NT2/D1 (cell line): ENCODE data around the gene ZBTB8A.

Experiments used
- DNase-seq: peaks from one replicate; pipeline ENCODE4 v3.0.0-alpha.2; 2011; ENCODE audit warnings: low read depth, low spot score
- H3K27me3 ChIP-seq: 2 replicates; pipeline ENCODE4 v1.6.0; 2011; ENCODE audit warnings: mild to moderate bottlenecking; ENCODE audit not compliant: insufficient read length, insufficient read depth
- H3K36me3 ChIP-seq: 2 replicates; pipeline ENCODE4 v1.6.1; 2011; ENCODE audit warnings: mild to moderate bottlenecking, low read length, mixed read lengths; ENCODE audit not compliant: insufficient read depth, insufficient read length
- H3K4me1 ChIP-seq: 2 replicates; pipeline ENCODE4 v1.5.1; 2011; ENCODE audit not compliant: insufficient read depth, insufficient read length
- H3K4me3 ChIP-seq: 2 replicates; pipeline ENCODE4 v1.5.1; 2011; ENCODE audit warnings: low read depth; ENCODE audit not compliant: insufficient read length
- H3K9ac ChIP-seq: 2 replicates; pipeline ENCODE4 v1.6.0; 2011; ENCODE audit warnings: low read depth; ENCODE audit not compliant: insufficient read length
- H3K9me3 ChIP-seq: 2 replicates; pipeline ENCODE4 v1.5.1; 2011; ENCODE audit warnings: mild to moderate bottlenecking, low read length; ENCODE audit not compliant: insufficient read depth
- SUZ12 ChIP-seq: IDR thresholded peaks from 2 replicates; pipeline ENCODE4 v1.6.1; 2011; ENCODE audit not compliant: insufficient read length, insufficient read depth; ENCODE audit errors: extremely low read depth
- YY1 ChIP-seq: IDR thresholded peaks from 2 replicates; pipeline ENCODE4 v1.6.1; 2011; ENCODE audit not compliant: insufficient read length, insufficient read depth
- ZNF274 ChIP-seq: IDR thresholded peaks from 2 replicates; pipeline ENCODE4 v1.6.1; 2011; ENCODE audit warnings: mild to moderate bottlenecking, low read depth, low read length

Gene ZBTB8A

DNA sequence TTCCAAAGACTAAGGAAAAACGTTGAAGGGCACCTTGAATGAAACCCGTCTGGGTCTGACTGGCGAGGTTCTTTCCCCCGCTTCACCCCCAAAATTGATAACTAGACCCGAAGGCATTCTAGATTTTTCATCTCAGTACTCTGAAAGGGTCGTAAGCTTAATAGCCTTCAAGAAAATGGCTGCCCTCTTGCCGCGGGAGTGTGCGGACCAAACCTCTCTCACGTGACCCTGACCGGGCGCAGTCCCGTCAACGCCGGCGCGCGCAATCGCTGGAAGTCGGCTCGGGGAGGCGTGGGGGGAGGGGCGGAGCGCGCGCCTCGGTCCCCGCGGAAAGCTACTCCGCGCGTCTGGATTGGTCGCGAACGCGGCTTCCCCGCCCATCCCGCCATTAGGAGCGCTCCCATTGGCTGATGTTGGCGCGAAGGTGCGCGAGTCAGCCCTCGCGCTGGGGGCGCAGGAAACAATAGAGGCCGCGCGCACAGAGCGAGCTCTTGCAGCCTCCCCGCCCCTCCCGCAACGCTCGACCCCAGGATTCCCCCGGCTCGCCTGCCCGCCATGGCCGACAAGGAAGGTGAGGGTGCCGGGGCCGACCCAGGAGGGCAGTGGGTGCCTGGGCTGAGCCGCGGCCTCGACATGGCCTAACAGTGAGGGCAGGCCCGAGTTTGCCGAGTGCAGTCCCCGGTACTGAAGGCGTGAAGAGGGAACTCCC lies 111.7 kb downstream of the ZBTB8A start, which contains the start of gene RBBP4:
Gene RBBP4 (plus strand): TSS at position 457 of the 709 bp plus-strand sequence. CDS start 99 bp downstream, at position 556.
- no peaks in the 10 kb centered on the region for H3K9me3 ChIP-seq
- no peaks in the 10 kb centered on the region for H3K27me3 ChIP-seq
- TF ChIP-seq YY1 (peak; percentile 66), ZNF274 (no peak)
- H3K4me1 ChIP-seq: peaks cover 3% of the 10 kb centered on the region
- peak within 1 kb of the TSS; percentile 96 for H3K4me3 ChIP-seq
- DNase-seq: peak; percentile 99
- peaks cover 52% of the 10 kb centered on the region for H3K36me3 ChIP-seq
- H3K9ac ChIP-seq: peak within 1 kb of the TSS; percentile 95

DNA sequence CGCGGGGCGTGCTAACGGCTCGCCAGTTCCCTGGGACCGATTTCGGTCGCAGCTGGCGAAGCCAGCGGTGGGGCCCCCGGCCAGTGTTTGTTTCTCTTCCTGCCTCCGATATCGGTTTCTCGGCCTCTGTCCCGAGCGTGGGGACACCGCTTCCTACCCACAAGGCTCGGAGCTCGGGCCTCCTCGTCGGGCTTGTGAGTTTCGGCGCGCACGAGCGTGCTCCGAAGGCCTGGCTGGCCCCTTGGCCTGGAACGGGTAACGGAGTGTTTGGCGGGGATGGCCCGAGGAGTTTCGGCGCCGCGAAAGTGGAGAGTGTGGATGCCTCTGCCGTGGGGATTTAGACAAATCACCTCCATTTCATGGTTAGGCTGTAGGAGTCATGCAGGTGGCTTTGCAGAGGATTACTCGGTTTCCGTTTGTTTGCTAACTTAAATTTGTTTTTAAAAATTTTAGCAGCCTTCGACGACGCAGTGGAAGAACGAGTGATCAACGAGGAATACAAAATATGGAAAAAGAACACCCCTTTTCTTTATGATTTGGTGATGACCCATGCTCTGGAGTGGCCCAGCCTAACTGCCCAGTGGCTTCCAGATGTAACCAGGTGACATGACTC lies 112.3 kb downstream of the ZBTB8A start:
- Histone ChIP-seq H3K4me3 (peak overlapping the region; percentile 96), H3K4me1 (peaks cover 3% of the 10 kb centered on the region), H3K9ac (peak overlapping the region; percentile 95), H3K27me3 (no peaks in the 10 kb centered on the region), H3K36me3 (peaks cover 55% of the 10 kb centered on the region), H3K9me3 (no peaks in the 10 kb centered on the region)
- no peak for TF ChIP-seq SUZ12
- TF ChIP-seq YY1: no peak
- no peak for TF ChIP-seq ZNF274
- DNase-seq: peak; percentile 32

DNA sequence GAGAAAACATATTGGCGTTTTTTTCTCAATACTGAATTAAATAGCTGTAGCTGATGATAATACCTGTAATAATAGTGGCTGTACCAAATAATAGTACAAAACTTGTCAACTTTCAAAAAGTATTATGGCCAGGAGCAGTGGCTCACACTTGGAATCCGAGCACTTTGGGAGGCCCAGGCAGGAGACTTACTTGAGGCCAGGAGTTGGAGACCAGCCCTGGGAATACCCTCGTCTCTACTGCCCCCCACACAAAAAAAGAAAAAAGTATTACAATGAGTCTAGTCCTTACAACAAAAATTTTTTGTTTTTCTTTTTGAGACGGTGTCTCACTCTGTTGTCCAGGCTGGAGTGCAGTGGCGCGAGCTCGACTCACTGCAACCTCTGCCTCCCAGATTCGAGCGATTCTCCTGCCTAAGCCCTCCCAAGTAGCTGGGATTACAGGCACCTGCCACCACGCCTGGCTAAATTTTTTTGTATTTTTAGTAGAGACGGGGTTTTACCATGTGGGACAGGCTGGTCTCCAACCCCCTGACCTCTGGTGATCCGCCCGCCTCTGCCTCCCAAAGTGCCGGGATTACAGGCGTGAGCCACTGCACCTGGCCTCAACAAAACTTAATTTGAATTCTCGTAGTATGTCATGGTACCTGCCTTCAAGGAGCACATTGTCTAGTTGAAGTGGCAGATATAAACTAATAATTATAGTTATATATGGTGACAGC lies 113.2 kb downstream of the ZBTB8A start:
- Histone ChIP-seq H3K9ac (peak overlapping the region; percentile 95), H3K9me3 (no peaks in the 10 kb centered on the region), H3K4me1 (peaks cover 3% of the 10 kb centered on the region), H3K36me3 (peaks cover 61% of the 10 kb centered on the region), H3K4me3 (peak overlapping the region; percentile 96), H3K27me3 (no peaks in the 10 kb centered on the region)
- TF ChIP-seq SUZ12 (no peak), ZNF274 (no peak), YY1 (no peak)
- no peak for DNase-seq
